Activated CD8-positive, alpha-beta memory T cell treated with anti-CD3 and anti-CD28 coated beads, Interleukin-2, amount 50 U/mL, for 24 hours (primary cell): Measurements from ENCODE around the gene VPS36.
"Not testable (repeated sequence)": the region's sequence is repeated elsewhere in the genome, so short reads cannot be mapped to it uniquely, and the experiment has no call there.

ENCODE experiments used
- DNase-seq: peaks from one replicate; pipeline ENCODE4 v3.0.0-alpha.2; 2020; ENCODE audit errors: extremely low read depth

The VPS36 gene

GRCh38 chr13:52377898-52378297 is 72.5 kb downstream of the VPS36 start:
- DNase-seq, result no peak

DNA sequence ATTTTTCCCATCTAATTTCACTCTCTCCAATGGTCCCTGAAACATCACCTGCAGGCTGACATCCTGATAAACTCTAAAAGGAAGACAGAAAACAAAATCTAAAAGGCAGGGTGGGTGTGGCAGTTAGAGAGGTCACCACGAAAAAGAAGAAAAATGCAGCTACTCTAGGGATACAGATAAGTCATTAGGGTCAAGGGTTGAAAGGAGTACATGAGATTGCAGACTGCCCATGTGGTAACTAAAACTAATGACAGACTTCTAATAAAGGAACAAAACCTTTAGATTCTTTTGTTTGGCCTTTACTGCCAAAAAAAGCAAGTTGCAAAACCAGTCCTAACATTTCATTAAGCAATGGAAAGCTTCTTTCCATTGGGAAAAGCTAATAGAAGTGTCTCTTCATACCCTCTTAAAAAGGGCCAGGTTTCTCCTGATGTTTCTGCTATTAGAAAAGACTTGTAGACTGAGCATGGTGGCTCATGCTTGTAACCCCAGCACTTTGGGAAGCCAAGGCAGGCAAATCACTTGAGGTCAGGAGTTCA is 75.5 kb downstream of the VPS36 start:
- no peak for DNase-seq

DNA sequence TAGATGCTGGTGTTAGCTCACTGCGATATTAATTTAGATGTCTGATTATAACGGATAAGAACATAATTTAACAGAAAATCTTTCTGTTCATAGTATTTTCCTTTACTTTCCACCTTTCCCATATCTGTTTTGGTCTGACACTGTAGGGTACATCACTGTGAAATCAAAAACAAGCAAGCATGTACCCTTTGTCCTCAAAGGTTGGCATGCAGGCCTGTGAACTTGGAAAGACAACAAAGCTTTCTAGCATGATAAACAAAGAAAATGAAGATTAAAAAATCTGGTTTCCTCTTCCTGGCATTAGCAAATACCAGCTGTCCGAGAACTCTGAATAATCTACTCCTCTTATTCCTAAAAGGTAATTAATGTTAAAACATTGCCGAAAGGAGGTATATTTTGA is 76.0 kb downstream of the VPS36 start:
- DNase-seq, result no peak

GRCh38 chr13:52373277-52373676 is 77.2 kb downstream of the VPS36 start:
- DNase-seq, result not testable (repeated sequence)

- DNase-seq, result no peak
These were observed 78.6 kb downstream of the VPS36 start for GRCh38 chr13:52371736-52372247.

DNA sequence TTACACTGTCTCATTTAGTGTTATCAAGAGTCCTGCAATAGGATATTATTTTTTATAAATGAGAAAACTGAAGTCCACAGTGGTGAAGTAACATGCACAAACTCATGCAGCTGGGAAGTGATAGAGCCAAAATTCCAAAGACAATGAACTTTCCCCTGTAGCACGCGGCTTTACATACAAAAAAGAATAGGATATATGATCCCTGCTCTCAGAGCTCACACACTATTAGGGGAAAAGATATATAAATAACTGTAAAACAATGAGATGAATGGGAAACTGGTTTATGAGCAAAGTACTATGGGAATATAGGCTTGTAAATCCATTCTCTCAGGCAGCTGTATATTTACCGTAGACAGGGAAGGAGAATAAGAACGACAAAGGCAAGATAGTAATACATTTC is 84.1 kb downstream of the VPS36 start:
- DNase-seq, result no peak
